GM12874 (cell line): Measurements from ENCODE around the gene SCAMP2.

Source experiments
- CTCF ChIP-seq: IDR thresholded peaks from 2 replicates; pipeline ENCODE4 v1.5.1; 2011; ENCODE audit warnings: low read depth, mild to moderate bottlenecking, control low read depth, low read length, moderate library complexity; ENCODE audit not compliant: insufficient read depth

Gene SCAMP2

GRCh38 chr15:74795966-74796625, 77.1 kb downstream of the SCAMP2 start:
- no peak for TF ChIP-seq CTCF

GRCh38 chr15:74794970-74795349, 78.2 kb downstream of the SCAMP2 start:
- no peak for TF ChIP-seq CTCF

- no peak for TF ChIP-seq CTCF
Measured at GRCh38 chr15:74794248-74794969, 78.8 kb downstream of the SCAMP2 start.
